Measurements from ENCODE around the gene SNX24.

- TF ChIP-seq, protein P1, sequence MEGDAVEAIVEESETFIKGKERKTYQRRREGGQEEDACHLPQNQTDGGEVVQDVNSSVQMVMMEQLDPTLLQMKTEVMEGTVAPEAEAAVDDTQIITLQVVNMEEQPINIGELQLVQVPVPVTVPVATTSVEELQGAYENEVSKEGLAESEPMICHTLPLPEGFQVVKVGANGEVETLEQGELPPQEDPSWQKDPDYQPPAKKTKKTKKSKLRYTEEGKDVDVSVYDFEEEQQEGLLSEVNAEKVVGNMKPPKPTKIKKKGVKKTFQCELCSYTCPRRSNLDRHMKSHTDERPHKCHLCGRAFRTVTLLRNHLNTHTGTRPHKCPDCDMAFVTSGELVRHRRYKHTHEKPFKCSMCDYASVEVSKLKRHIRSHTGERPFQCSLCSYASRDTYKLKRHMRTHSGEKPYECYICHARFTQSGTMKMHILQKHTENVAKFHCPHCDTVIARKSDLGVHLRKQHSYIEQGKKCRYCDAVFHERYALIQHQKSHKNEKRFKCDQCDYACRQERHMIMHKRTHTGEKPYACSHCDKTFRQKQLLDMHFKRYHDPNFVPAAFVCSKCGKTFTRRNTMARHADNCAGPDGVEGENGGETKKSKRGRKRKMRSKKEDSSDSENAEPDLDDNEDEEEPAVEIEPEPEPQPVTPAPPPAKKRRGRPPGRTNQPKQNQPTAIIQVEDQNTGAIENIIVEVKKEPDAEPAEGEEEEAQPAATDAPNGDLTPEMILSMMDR (conservative IDR thresholded peaks at IDR 0.05; ENCODE audit: low read depth in 2 of 2) = no peak
- TF ChIP-seq EZH2 (IDR thresholded peaks at IDR 0.05; ENCODE audit: low read depth, unreplicated experiment) (no peak), POLR2AphosphoS5 (IDR thresholded peaks at IDR 0.05; ENCODE audit: low read depth) (no peak)
Measured at GRCh38 chr5:122847687-122848081, 2.3 kb downstream of the SNX24 start.

Data from GM23338 (cell line).